Esophagus (tissue), 2 donors: ENCODE data around the gene GREB1L. TPM values are rescaled to one million over a fixed set of nuclear protein-coding genes. Genes with fewer than 3 reads are reported as not detected.

Experiments
- H3K27ac ChIP-seq, 2 donors: one replicate each; pipeline ENCODE4 v1.5.1; 2013; ENCODE audit warnings: low read depth in 2 of 2, mild to moderate bottlenecking in 2 of 2, inconsistent platforms in 1 of 2, low read length in 1 of 2, moderate library complexity in 1 of 2
- H3K27me3 ChIP-seq, 2 donors: one replicate each; pipeline ENCODE4 v1.6.1; 2013; ENCODE audit warnings: low read length in 2 of 2, control low read depth in 1 of 2, mild to moderate bottlenecking in 1 of 2; ENCODE audit not compliant: insufficient read depth in 2 of 2, control insufficient read depth in 1 of 2
- H3K36me3 ChIP-seq, 2 donors: one replicate each; pipeline ENCODE4 v1.6.1; 2013; ENCODE audit warnings: low read length in 1 of 2; ENCODE audit not compliant: control insufficient read depth in 2 of 2, insufficient read depth in 2 of 2
- H3K4me1 ChIP-seq, 2 donors: one replicate each; pipeline ENCODE4 v1.6.1; 2013; ENCODE audit warnings: low read length in 1 of 2; ENCODE audit not compliant: control insufficient read depth in 2 of 2, insufficient read depth in 2 of 2
- H3K4me3 ChIP-seq, 2 donors: one replicate each; pipeline ENCODE4 v1.5.1; 2013; ENCODE audit warnings: low read length in 2 of 2, mild to moderate bottlenecking in 2 of 2, low read depth in 1 of 2, moderate library complexity in 1 of 2
- H3K9me3 ChIP-seq, 2 donors: one replicate each; pipeline ENCODE4 v1.6.1; 2013; ENCODE audit warnings: mild to moderate bottlenecking in 2 of 2, low read depth in 1 of 2, low read length in 1 of 2, moderate library complexity in 1 of 2; ENCODE audit not compliant: control insufficient read depth in 2 of 2, insufficient read depth in 1 of 2
- WGBS, 2 donors: extraction: QIAGEN DNeasy Blood & Tissue Kit; methylation state at CpG; one replicate each; pipeline ENCODE4 v1.1.7; 2013; 5-methylcytosine and 5-hydroxymethylcytosine counted together
- polyA plus RNA-seq, 2 donors: library from polyadenylated mRNA; stranded (reverse); fragments of 200-250 nt; gene quantifications; one replicate each; pipeline ENCODE4 v1.2.3, GENCODE V29; 2013
- donor health status: healthy with polysubstance abuse.
- donor health status: Bipolar disorder and iron deficiency.

GREB1L gene
- polyA plus RNA-seq, 2 donors = 0.16 to 0.31 TPM

GRCh38 chr18:21336846-21337245 lies 94.8 kb downstream of the GREB1L start:
- Histone ChIP-seq H3K4me3 (no peak overlapping the region), H3K9me3 (no peaks in the 10 kb centered on the region)
- WGBS, 2 donors = 87 to 94% methylated on average over 2 of the region's 2 CpGs

GRCh38 chr18:21341141-21341540 lies 99.1 kb downstream of the GREB1L start:
- H3K4me1 ChIP-seq = no peaks in the 10 kb centered on the region
- no peaks in the 10 kb centered on the region for H3K9me3 ChIP-seq
- H3K27ac ChIP-seq = no peak overlapping the region
- no peak overlapping the region for H3K4me3 ChIP-seq
- WGBS, 2 donors = 73 to 74% methylated on average over 2 of the region's 2 CpGs
- H3K27me3 ChIP-seq = no peaks in the 10 kb centered on the region
- H3K36me3 ChIP-seq = no peaks in the 10 kb centered on the region

More at GRCh38 chr18:21336846-21337245, 94.8 kb downstream of the GREB1L start:
- no peaks in the 10 kb centered on the region for H3K4me1 ChIP-seq
- H3K36me3 ChIP-seq = no peaks in the 10 kb centered on the region
- H3K27me3 ChIP-seq = no peaks in the 10 kb centered on the region
- no peak overlapping the region for H3K27ac ChIP-seq

GRCh38 chr18:21342372-21342771 lies 100.3 kb downstream of the GREB1L start:
- Histone ChIP-seq H3K27ac (no peak overlapping the region), H3K4me1 (no peaks in the 10 kb centered on the region), H3K27me3 (no peaks in the 10 kb centered on the region), H3K9me3 (no peaks in the 10 kb centered on the region), H3K36me3 (no peaks in the 10 kb centered on the region), H3K4me3 (no peak overlapping the region)
- WGBS, 2 donors = 27 to 43% methylated on average over 1 of the region's 1 CpG

GRCh38 chr18:21344860-21345259 lies 102.8 kb downstream of the GREB1L start:
- Histone ChIP-seq H3K4me1 (no peaks in the 10 kb centered on the region), H3K27ac (no peak overlapping the region), H3K4me3 (no peak overlapping the region), H3K27me3 (no peaks in the 10 kb centered on the region), H3K9me3 (peaks cover 0 to 3% of the 10 kb centered on the region in 2 donors), H3K36me3 (no peaks in the 10 kb centered on the region)
- WGBS, 2 donors = 85 to 91% methylated on average over 1 of the region's 1 CpG

- no peak overlapping the region for H3K27ac ChIP-seq
- H3K27me3 ChIP-seq = no peaks in the 10 kb centered on the region
- no peak overlapping the region for H3K4me3 ChIP-seq
- H3K4me1 ChIP-seq = no peaks in the 10 kb centered on the region
- H3K36me3 ChIP-seq = no peaks in the 10 kb centered on the region
- WGBS, 2 donors = 37 to 45% methylated on average over 7 of the region's 7 CpGs
- peaks cover 0 to 3% of the 10 kb centered on the region in 2 donors for H3K9me3 ChIP-seq
Observed at GRCh38 chr18:21345840-21346239, 103.8 kb downstream of the GREB1L start.

GRCh38 chr18:21359746-21360145 lies 117.7 kb downstream of the GREB1L start:
- no peaks in the 10 kb centered on the region for H3K9me3 ChIP-seq
- no peak overlapping the region for H3K27ac ChIP-seq
- no peaks in the 10 kb centered on the region for H3K27me3 ChIP-seq
- H3K36me3 ChIP-seq = no peaks in the 10 kb centered on the region
- H3K4me1 ChIP-seq = no peaks in the 10 kb centered on the region
- H3K4me3 ChIP-seq = no peak overlapping the region

GRCh38 chr18:21361307-21361880 lies 119.4 kb downstream of the GREB1L start:
- Histone ChIP-seq H3K4me1 (no peaks in the 10 kb centered on the region), H3K4me3 (no peak overlapping the region), H3K27ac (no peak overlapping the region), H3K27me3 (no peaks in the 10 kb centered on the region), H3K36me3 (no peaks in the 10 kb centered on the region), H3K9me3 (no peaks in the 10 kb centered on the region)

- Histone ChIP-seq H3K27me3 (no peaks in the 10 kb centered on the region), H3K9me3 (no peaks in the 10 kb centered on the region), H3K4me1 (no peaks in the 10 kb centered on the region), H3K36me3 (no peaks in the 10 kb centered on the region), H3K27ac (no peak overlapping the region), H3K4me3 (no peak overlapping the region)
- 21 to 44% methylated on average over 1 of the region's 1 CpG for WGBS, 2 donors
Observed at GRCh38 chr18:21362831-21363230, 120.8 kb downstream of the GREB1L start.

GRCh38 chr18:21363348-21363747 lies 121.3 kb downstream of the GREB1L start:
- H3K36me3 ChIP-seq = no peaks in the 10 kb centered on the region
- H3K4me3 ChIP-seq = no peak overlapping the region
- no peaks in the 10 kb centered on the region for H3K4me1 ChIP-seq
- no peaks in the 10 kb centered on the region for H3K9me3 ChIP-seq
- no peak overlapping the region for H3K27ac ChIP-seq
- H3K27me3 ChIP-seq = no peaks in the 10 kb centered on the region
- 0 to 4% methylated on average over 1 of the region's 1 CpG for WGBS, 2 donors

GRCh38 chr18:21364471-21364870 lies 122.4 kb downstream of the GREB1L start:
- H3K36me3 ChIP-seq = no peaks in the 10 kb centered on the region
- WGBS, 2 donors = 51 to 53% methylated on average over 2 of the region's 2 CpGs

More at GRCh38 chr18:21364471-21364870, 122.4 kb downstream of the GREB1L start:
- Histone ChIP-seq H3K27me3 (no peaks in the 10 kb centered on the region), H3K4me3 (no peak overlapping the region), H3K27ac (no peak overlapping the region), H3K9me3 (no peaks in the 10 kb centered on the region), H3K4me1 (no peaks in the 10 kb centered on the region)
